NCI-H446 treated with DMSO at 0.1 percent for 48 hours (cell line): Measurements from ENCODE around the gene CAMKMT.

Experiments
- DNase-seq: peaks from one replicate; lab custom pipeline; 2025; lab: John Stamatoyannopoulos, UW

CAMKMT gene

DNA sequence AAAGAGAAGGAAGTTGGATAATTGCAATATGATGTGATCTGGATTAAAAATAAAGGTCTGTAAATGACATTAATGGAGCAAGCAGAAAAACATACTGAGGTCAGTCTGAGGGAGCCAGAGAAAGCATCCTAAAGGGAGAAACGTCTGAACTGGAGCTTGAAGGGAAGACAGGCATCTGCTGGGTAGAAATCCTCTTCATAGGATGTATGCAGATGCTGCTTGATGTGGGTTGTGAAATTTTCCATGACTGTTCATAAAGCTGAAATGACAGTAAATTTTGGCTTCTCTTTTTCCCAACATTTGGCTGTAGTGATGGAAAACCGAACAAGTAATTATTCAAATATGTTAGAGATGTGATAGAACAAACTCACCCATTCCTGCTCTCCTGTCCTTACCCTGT, 287.6 kb downstream of the CAMKMT start:
- no peak for DNase-seq

DNA sequence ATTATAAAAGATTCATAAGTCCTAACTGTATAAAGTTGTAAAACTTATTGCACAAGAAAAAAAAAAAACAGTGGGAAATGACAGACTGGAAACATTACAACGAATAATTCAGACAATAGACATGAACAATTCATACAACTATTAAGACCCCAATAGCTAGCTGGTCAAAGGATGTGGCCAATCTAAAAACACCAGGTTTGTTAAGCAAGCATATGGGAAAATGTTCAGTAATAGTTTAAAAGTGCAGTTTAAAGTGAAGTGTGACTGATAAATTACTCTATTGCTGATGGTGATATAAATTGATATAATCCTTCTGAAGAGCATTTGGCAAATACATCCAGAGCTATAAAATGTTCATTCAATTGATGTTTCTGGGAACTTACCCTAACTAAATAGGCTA, 289.0 kb downstream of the CAMKMT start:
- DNase-seq, result no peak

DNA sequence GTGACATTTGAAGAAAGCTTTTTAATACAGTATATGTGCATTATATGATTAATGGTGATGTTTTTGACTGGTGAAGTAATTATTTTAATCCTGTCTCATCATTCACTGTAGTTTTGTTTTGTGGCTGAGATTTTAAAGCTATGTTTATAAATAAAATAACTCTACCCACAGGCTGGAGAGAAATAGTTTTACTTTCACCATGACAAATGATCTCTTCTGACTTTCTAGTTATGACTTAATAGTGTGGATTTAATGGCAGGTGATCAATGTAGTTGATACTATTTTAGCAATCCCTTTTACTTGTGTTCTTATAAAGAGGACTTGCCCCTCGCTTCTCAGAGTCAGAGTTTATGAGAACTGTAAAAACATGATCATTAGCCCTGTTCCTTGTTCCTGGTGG, 290.2 kb downstream of the CAMKMT start:
- no peak for DNase-seq

DNA sequence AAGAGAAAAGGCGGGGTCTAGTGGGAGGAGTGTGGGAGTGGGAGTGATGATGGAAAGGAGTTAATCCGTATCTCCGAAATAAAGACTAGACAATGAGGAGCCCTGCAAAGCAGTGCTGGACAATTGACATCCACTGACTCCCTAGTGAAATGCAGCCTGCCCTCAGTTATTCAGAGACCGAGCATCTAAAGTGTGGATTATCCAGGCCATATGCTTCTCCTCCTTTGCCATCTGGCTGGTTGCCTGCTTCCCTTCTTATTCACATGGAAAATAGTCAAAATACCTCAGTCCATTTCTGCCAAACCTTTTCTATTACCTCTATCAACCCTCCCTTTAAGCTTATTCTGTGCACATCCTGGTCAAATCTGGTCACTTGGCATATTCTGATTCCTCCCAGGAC, 291.0 kb downstream of the CAMKMT start:
- DNase-seq, result peak; percentile 28

DNA sequence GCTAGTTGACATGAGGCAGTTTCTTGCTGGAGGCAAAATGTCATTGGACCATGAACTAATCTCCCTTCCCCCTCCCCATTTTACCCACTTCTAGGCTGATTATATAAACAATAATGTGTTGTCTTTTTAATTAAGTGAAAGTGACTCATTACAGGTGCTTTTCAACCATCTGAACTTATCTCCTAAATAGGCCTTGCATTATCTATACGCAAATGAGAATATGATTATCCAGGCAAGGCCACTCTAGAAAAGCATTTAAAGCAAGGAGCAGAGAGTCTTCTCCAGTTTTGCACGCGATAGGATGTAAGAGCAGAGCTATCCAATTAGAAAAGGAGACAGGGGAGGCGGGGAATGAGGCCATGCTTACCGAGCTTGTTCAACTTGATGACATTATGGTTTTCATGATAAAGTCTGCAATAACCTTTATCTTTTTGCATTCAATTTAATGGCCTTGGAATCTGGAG, 293.7 kb downstream of the CAMKMT start:
- no peak for DNase-seq

DNA sequence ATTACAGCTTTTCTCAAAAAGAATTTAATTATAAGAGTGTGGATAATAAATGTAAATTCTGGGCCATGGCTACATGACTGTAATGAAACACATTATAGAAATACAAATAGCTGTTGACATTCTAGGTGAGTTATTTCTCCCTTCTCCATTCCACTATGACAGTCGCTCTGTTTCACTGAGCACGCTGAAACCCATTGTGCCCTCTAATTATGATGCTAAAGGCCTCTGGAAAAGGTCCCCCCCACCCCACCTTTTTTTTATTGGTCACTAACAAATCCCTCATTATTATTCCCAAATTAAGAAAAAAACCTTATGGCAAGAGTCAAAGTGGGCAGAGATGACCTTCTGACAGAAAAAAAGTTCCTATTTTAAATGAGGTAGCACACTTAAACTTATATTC, 294.7 kb downstream of the CAMKMT start:
- no peak for DNase-seq

DNA sequence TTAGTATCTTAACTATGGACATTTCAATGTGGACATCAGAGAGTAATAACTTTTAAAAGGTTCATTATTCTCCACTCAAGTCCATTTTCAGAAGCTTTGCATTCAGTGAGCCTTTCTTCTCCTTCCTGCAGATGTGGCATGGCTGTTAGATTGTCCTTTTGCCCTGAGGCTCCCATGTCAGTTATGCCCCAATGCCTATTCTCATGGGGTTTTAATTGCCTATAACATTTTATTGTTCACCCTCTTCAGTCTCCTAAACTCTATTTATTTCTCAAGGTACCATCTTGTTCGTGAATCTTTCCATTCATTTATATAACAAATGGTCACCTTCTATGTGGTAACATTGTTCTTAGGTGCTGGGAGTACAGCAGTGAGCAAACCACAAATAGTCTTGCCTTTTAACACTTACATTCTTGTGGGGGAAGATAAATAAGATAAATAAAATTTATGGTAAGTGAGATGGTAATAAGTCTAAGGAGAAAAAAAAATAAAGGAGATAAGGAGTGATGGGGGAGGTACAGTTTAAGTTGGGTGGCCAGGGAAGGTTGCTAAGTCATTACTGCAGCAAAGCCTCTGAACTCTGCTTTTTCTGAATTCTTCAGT, 301.8 kb downstream of the CAMKMT start:
- no peak for DNase-seq

DNA sequence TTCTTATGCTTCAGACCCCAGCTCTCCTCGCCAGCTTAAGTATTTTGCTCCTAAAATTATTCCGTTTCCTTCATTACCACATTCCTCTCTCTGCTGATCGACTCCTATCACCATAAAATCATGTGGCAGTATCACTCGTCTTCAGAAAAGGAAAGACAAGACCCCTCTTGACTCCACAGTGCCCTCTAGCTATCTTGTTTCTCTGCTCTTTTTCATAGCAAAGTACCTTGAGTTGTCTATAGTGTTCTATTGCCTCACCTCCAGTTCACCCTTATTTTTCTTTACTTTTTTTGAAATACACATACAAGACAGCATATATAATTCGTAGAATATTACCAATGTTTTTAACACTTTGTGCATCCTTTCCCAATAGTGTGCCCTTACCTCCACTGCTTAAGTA, 306.6 kb downstream of the CAMKMT start:
- no peak for DNase-seq

DNA sequence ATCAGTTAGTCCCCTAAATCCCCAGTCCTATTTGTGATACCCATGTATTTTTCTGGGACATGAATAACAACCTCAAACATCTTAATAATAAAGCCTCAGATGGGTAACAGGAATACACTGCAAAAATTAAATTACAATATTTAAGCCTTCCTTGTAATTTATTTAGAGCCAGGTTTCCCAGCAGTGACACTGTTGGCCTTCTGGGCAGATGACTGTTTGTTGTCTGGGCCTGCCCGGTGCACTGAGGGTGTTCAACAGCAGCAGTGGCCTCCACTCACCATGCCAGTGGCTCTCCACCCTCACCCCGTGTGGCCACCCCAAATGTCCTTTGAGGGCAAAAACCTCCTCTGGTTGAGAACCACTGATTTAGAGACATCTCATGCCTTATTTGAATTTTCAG, 309.5 kb downstream of the CAMKMT start:
- DNase-seq, result no peak

DNA sequence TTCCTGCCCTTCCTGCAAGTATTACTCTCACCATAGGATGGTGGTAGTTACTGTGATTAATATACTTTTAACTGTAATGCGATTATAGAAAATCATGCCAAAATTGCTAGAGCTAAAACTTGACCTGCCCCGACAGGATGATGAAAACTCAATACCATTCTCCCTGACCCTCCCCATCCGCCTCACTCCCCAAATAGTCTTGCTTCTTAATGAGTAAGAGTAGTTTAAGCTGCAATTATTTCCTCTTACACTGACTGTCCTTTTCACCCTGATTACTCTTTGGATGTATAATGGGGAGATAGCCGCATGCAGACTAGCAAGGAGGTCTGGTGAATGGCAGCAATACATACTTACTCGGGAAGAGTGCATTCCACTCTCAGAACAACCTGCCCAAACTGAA, 310.2 kb downstream of the CAMKMT start:
- no peak for DNase-seq

DNA sequence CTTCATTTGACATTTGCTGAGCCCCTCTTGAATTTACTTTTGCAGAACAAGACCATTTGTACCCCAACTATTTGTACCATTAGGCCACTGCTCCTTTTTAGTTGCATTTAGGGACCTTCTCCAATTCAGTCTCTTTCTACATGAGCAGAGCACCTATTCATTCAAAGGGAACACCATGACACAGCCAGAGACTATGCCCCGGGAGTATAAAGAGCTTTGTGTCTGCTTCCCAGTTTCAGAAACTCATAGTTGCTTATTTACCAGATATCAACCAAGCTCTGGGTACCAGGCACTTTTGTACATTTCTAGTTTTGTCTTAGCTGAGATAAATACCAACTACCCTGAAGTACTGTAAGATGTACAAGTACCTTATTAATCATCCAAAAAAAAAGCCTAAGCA, 310.7 kb downstream of the CAMKMT start:
- DNase-seq, result no peak

DNA sequence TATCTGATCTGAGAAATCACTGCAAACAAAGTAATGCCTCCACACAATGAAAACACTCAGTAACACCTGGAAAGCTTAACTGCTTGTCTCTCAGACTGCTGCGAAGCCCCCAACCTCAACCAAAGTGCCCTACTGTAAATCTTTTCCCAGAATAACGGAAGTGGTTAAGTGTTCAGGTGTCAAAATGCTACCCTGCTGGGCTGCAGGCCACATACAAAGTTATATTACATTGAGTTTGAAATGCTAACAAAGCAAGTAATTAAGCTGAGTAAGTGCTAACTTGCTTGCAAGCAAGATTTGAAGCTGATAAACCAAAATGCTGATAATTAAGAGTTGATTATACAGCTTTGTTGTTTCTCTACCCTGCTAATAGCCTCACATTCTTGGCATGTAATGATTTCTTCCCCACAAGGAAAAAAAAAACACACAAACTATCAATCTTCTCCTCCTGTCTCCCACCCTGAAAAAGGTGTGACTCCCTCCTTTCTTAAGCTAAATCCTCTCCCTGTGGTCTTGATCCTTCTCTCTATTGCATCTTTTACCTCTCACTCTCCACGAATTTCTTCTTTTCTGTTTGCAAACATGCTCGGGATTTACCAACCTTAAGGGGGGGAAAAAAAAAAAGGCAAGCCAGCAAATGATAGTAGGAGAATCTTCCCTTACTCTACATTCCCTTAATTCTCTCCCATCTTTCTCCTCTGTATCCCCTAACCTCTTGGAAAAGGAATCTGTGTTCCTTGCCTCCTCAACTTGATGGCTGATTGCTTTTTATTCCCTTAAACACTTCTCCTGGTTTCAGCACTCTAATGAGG, 312.9 kb downstream of the CAMKMT start:
- DNase-seq, result no peak

DNA sequence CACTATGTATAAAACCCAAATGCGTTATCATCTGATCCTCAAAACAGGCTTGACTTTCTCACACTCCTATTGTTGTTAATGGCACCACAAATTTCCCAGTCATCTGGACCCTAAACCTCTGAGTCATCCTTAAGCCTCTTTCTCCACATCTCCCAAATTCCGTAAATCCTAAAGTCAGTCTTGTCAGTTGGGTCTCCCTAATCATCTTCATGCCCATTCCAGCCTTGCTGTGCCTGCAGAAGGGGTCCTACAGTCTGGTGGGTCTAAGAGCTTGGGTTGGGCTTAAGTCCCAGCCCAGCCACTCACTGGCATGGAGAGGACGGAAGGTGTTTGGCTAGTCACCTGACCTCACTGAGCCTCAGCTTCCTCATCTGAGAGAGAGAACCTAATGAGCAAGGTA, 314.6 kb downstream of the CAMKMT start:
- no peak for DNase-seq

DNA sequence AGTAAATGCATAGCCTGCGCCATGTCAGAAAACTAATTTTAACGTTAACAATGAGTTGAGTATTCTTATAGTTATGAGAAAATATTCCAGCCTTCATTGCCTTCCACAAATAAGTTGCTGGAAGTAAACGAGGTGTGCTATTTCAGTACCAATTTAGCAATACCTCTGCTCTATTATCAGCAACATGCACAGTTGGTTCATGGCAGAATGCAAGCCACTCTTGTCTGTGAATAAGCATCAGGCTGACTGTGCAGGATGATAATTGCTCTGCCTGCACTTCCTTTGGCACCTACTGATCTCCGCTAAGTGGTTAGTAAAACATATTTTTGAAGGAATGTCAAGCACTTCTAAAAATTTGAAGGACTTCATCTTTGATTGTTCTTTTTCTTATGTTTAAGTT, 317.8 kb downstream of the CAMKMT start:
- no peak for DNase-seq

DNA sequence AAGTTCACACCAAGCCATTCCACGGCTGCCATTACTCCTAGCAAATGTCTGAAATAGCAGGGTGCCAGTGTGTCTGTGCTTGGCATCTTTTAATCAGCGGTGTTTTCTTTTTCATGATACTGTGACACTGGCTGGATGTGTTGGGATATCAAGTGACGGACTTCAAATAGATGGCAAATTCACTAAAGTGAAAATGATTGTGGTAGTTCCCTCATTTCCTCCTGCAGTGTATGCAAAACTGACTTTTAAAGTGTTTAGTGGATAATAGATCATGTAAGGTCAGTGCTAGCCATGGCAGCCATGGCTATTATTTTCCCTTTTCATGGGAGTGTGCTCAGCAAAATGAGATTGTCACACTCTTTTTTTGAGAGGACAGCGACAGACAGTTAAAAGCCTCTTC, 318.2 kb downstream of the CAMKMT start:
- no peak for DNase-seq

DNA sequence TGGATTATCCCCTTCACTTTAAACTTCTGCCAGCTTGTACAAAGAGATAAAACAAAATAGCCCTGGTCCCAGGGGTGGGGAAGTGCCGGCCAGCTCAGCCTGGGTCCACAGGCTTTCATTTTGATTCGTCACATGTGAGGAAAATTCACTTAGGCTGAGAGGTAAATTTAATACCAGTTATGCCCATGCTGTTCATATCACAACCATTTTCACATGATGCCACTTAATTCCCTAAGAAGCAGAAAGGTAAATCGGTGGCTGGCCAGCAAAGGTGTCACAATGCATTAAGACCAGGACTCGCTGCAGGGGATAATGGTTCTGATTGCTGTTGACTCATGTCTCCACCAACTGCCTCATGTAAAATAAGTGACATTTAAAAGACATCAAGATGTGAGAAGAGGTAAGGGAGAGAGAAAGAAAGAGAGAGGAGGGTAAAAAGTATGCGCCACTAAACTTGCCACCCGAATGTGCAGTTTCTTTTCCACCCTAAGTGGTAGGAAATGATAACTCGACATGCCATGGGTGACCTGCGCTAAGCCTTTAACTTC, 318.8 kb downstream of the CAMKMT start:
- no peak for DNase-seq

DNA sequence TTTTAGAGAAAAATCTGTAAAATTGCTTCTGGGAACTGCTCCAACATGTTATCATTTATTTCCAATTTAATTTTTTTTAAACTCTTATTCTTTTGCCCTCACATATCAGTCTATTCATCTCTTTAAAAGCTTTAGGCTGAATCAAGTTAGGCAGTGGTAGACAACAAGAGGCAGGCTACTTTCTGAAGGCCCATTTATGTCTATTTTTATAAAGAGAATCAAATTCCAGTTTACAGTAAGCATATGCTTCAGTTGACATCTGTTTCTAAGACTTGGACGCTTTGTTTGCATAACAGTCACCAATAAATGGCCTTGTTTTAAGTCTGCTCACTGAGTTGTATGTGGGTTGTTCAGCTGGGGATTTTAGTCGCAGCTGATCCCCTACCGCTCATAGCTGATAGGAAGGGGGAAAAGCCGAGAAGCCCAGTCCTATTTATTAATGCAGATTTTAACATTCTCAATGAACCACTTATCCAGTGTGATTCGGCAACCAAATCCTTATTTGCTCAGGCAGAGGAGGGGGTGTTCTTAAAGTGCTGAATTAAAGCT, 319.3 kb downstream of the CAMKMT start:
- peak; percentile 5 for DNase-seq

DNA sequence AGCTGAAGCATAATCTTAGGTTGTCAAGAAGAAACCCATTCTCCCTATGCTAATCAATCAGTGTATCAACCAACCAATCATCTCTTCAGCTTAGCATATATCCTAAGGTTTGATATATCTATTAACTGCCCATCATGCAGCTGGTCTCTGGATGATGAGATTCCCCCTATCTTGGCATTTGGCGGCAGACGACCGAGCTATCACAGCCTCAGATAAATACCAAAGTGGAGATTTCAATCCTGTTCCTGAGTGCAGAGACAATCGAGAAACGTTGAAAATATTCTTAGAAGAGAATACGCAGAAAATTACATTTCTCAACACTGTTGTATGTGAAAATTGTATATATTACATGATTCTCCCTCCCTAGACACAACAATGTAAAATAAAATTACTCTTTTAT, 320.7 kb downstream of the CAMKMT start:
- DNase-seq, result no peak

DNA sequence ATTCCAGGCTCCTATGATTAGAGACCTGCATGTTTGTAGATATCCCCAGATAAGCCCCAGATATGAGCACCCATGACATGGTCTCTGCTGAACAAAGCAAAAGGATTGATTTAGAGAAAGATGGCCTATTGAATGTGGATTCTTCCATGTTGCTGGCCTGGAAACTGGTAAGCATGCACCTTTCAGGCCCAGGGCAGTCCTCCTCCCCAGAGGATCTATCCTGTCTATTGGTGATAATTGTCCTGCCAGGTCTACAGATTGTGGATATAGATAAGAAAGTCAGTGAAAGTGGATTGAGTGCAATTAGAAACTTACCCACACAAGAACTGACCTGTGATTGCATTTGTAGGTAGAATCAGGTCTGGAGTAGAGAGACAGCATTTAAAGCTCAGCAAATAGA, 322.8 kb downstream of the CAMKMT start:
- no peak for DNase-seq

DNA sequence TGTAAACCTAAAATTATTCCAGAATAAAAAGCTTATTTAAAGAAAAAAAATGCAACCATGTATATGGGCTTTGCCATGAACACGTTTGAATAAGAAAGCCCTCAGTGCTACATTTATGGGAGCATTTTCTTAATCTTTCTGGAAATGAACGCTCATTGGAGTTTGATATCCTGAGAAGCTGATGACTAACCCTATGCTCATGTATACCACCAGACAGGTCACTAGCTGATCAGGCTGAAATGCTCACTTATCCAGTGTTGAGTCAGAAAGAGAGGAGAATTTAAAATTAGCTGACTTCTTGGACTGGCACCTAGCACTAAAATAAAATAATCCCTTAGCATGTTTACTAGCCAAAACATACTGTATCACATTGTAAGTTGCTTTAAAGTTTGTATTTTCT, 324.8 kb downstream of the CAMKMT start:
- DNase-seq, result no peak

DNA sequence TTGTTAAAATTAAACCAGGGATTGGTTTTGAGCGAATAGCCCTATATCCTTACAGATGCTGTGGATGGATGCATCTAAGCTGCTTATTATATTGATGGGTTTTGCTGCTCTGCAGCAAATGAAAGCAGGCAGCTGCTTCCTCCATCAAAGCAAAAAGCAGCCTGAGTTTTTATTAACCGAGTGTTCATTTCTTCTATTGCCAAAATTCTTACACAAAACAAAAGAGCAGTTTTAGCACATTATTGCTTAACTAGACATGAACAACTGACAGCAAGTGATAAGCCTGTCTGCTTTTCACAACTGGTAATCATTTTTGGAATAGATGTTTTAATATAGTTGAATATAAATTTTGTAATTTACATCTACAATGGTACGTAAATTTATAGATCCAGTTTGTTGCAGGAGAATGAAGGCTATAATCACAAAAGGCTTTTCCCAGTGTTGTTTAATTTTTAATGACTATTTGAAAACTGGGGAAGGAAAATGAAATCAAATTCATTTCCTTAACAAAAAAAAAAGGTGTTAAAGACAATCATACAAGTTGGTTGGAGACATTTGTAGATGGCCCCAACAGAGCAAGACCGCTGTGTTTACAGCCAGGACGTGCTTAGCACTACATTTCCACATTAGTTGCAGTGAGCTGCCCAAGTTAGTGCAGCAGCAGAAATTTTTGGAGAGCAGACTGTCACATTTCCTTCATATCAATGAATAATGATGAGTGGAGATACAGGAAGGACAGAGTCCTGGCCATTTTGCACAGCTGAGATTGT, 326.1 kb downstream of the CAMKMT start:
- no peak for DNase-seq

DNA sequence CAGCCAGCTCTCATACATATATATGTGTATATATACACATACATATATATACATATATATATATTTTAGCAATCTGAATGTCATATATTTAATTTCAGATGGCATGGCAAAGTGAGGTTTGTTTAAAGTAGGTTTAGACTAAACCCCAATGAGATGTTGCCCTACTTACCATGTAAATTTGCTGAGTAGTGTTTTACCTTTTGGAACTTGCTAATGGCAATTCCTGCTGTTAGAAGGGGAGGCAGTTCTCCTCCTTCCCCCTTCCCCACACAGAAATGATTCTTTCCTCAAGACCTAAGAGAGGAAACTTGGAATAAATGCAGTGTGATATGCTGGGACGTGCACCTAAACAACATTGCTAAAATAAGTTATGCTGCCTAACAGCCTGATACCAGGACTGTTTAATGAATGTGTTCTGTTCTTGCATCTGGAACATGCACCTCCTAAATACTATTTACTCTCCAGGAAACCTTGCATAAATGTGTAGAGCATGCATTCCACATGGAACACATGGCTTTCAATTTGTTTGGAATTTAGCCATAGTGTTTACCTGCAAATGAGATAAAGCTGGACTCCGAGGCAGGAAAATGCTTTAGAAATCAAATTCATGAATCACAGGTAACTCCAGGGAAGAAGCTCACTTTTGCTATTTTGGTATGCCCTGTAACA, 326.8 kb downstream of the CAMKMT start:
- DNase-seq, result no peak
